Islet precursor cell (in vitro differentiated cells): ENCODE data around the gene GOLT1B.

ENCODE experiments used
- DNase-seq: peaks from one replicate; pipeline ENCODE4 v3.0.0-alpha.2; 2018

The GOLT1B gene

GRCh38 chr12:21566907-21567394, 65.4 kb downstream of the GOLT1B start:
- DNase-seq, result no peak
